A673 (cell line): ENCODE data around the gene CNPPD1. TPM values are rescaled to one million over a fixed set of nuclear protein-coding genes. Genes with fewer than 3 reads are reported as not detected.

Experiments
- BruUV-seq: library from RNA; stranded (reverse); fragments of 400-500 nt; replicated peaks from 2 replicates; lab custom pipeline; 2021; lab: Mats Ljungman, UMichigan
- CTCF ChIA-PET: fragments of 300-600 bp; sonication (Branson Sonifier 250); formaldehyde crosslinking; loops from one replicate; lab custom pipeline; 2022; ENCODE audit warnings: antibody characterized with exemption; lab: Charles Lee
- POLR2A ChIA-PET: fragments of 300-600 bp; sonication (Branson Sonifier 250); formaldehyde crosslinking; loops from one replicate; lab custom pipeline; 2022; ENCODE audit warnings: antibody characterized with exemption; ENCODE audit not compliant: low non-redundant PET; lab: Charles Lee
- DNase-seq: peaks from one replicate; pipeline ENCODE4 v3.0.0-alpha.2; 2015; ENCODE audit warnings: low spot score
- H3K27ac ChIP-seq: fragments of 200-600 bp; sonication (generic); 2 replicates; pipeline ENCODE4 v1.5.1; 2016; ENCODE audit warnings: mixed run types, low read depth, mild to moderate bottlenecking, mixed read lengths, antibody characterized with exemption, low read length; ENCODE audit not compliant: poor library complexity, severe bottlenecking
- H3K27me3 ChIP-seq: fragments of 200-600 bp; sonication (generic); replicated peaks from 2 replicates; pipeline ENCODE4 v1.6.1; 2017; ENCODE audit warnings: mixed run types, low read depth, mild to moderate bottlenecking, mixed read lengths, antibody characterized with exemption, low read length; ENCODE audit not compliant: insufficient read depth, poor library complexity
- H3K36me3 ChIP-seq: fragments of 200-600 bp; sonication (generic); 2 replicates; pipeline ENCODE4 v1.6.1; 2016; ENCODE audit warnings: mixed run types, mild to moderate bottlenecking, mixed read lengths, antibody characterized with exemption, low read length; ENCODE audit not compliant: insufficient read depth, poor library complexity, severe bottlenecking
- H3K4me1 ChIP-seq: fragments of 200-600 bp; sonication (generic); 2 replicates; pipeline ENCODE4 v1.6.1; 2017; ENCODE audit warnings: mixed run types, mild to moderate bottlenecking, mixed read lengths, antibody characterized with exemption, low read length; ENCODE audit not compliant: insufficient read depth, poor library complexity, severe bottlenecking
- H3K4me3 ChIP-seq: fragments of 200-600 bp; sonication (generic); 2 replicates; pipeline ENCODE4 v1.5.1; 2016; ENCODE audit warnings: low read depth, mixed run types, mild to moderate bottlenecking, mixed read lengths, low read length; ENCODE audit not compliant: poor library complexity, severe bottlenecking
- H3K9me3 ChIP-seq: fragments of 200-600 bp; sonication (generic); 2 replicates; pipeline ENCODE4 v1.6.1; 2016; ENCODE audit warnings: mixed run types, low read depth, mild to moderate bottlenecking, mixed read lengths, antibody characterized with exemption, low read length; ENCODE audit not compliant: poor library complexity, severe bottlenecking
- EZH2 ChIP-seq: fragments of 200-600 bp; sonication (generic); IDR thresholded peaks from 2 replicates; pipeline ENCODE4 v1.6.1; 2017; ENCODE audit warnings: borderline replicate concordance, low read depth, mild to moderate bottlenecking, mixed read lengths, antibody characterized with exemption, low read length; ENCODE audit not compliant: poor library complexity, severe bottlenecking
- intact Hi-C: fragments of 100-400 bp; cut with micrococcal nuclease; formaldehyde crosslinking; loops from one replicate; pipeline ENCODE4 v1.10.0; 2022; ENCODE audit not compliant: unreplicated experiment
- total RNA-seq: library from RNA; stranded (reverse); gene quantifications from 2 replicates; pipeline ENCODE4 v1.2.3, GENCODE V29; 2021
- TF ChIP-seq, protein P1 (sequence below): fragments of 300-800, 200-600 bp; sonication (generic); conservative IDR thresholded peaks from 2 replicates; pipeline ENCODE4 v1.5.1; 2017; ENCODE audit warnings: low read depth, mild to moderate bottlenecking, antibody characterized with exemption, low read length, moderate library complexity, mixed read lengths

The CNPPD1 gene
- total RNA-seq, 1 experiment from 2014 or later: 38.0 TPM

DNA sequence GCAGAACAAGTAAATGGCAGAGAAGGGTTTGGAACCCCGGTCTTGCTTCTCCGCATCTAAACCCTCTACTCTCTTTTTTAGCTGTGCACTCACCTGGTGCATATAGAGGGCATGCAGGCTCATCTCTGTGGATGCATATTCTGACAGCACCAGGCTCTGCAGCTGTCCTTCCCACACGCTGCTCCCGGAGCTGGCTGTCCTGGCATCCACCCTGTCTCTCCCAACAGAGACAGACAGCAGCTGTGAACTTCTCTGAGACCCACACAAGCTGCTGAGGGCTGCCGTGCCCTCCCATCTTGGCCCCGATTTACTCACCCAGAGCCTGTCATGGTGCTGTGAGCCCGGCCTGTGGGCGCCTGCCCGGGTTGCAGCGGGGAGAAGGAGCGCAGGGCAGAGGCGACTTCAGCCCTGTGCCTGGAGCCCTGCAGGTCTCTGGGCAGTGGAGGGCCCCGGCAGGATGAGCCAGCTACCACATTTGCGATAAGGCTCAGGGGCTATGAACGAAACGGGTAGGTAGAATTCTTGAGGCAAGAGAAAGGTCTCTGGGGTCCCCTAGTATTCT lies 45.3 kb upstream of the CNPPD1 start:
- no peak overlapping the region for H3K4me3 ChIP-seq
- peaks cover 55% of the 10 kb centered on the region for H3K36me3 ChIP-seq
- TF ChIP-seq, protein P1, sequence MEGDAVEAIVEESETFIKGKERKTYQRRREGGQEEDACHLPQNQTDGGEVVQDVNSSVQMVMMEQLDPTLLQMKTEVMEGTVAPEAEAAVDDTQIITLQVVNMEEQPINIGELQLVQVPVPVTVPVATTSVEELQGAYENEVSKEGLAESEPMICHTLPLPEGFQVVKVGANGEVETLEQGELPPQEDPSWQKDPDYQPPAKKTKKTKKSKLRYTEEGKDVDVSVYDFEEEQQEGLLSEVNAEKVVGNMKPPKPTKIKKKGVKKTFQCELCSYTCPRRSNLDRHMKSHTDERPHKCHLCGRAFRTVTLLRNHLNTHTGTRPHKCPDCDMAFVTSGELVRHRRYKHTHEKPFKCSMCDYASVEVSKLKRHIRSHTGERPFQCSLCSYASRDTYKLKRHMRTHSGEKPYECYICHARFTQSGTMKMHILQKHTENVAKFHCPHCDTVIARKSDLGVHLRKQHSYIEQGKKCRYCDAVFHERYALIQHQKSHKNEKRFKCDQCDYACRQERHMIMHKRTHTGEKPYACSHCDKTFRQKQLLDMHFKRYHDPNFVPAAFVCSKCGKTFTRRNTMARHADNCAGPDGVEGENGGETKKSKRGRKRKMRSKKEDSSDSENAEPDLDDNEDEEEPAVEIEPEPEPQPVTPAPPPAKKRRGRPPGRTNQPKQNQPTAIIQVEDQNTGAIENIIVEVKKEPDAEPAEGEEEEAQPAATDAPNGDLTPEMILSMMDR: no peak
- TF ChIP-seq EZH2: no peak
- no peaks in the 10 kb centered on the region for H3K9me3 ChIP-seq
- H3K4me1 ChIP-seq: peaks cover 13% of the 10 kb centered on the region
- ChIA-PET POLR2A (no interaction called here), CTCF (no interaction called here)
- DNase-seq: no peak
- BruUV-seq: no TSS peak
- intact Hi-C loops: no loop called here
- H3K27ac ChIP-seq: peak overlapping the region; percentile 42
- H3K27me3 ChIP-seq: no peaks in the 10 kb centered on the region

DNA sequence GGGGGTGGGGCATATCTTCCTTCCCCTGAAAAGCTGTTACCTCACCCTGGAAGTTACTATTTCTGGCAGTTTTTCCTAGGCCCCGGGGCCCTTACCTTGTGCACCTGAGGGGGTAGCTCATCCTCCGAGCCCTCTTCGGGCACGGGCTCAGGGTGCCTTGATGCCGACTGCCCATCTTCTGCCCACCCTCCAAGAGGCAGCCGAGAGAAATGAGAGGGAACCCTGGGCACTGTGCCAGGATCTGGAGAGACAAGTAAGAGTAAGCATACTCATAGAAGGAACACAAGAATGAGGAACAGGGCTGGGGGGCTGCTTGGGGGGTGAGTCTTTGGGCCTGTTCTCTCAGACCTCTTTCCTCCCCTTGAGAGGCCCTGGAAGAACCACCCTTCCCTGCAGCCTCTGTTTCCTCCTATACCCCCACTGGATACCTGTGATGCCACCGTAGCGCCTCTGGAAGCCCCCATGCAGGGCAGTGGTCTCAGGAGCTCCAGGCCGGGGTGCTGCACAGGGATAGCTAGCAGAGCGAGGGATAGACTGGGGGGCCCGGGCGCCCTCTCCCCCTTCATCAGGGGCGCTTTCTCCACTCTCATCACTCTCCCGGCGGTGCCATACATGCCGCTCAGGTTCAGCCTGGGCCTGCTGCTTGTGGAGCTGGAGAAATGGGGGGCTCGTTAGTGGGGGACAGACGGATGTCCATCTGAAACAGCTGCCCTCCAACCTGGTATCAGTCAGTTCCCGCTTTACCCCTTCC lies 44.1 kb upstream of the CNPPD1 start:
- Histone ChIP-seq H3K27ac (peak overlapping the region; percentile 30), H3K9me3 (no peaks in the 10 kb centered on the region), H3K27me3 (no peaks in the 10 kb centered on the region), H3K36me3 (peaks cover 64% of the 10 kb centered on the region), H3K4me3 (no peak overlapping the region), H3K4me1 (peaks cover 23% of the 10 kb centered on the region)
- TF ChIP-seq EZH2: no peak
- TF ChIP-seq, protein P1: no peak
- intact Hi-C loops: no loop called here
- CTCF ChIA-PET: no interaction called here
- no peak for DNase-seq
- POLR2A ChIA-PET: no interaction called here
- BruUV-seq: no TSS peak

DNA sequence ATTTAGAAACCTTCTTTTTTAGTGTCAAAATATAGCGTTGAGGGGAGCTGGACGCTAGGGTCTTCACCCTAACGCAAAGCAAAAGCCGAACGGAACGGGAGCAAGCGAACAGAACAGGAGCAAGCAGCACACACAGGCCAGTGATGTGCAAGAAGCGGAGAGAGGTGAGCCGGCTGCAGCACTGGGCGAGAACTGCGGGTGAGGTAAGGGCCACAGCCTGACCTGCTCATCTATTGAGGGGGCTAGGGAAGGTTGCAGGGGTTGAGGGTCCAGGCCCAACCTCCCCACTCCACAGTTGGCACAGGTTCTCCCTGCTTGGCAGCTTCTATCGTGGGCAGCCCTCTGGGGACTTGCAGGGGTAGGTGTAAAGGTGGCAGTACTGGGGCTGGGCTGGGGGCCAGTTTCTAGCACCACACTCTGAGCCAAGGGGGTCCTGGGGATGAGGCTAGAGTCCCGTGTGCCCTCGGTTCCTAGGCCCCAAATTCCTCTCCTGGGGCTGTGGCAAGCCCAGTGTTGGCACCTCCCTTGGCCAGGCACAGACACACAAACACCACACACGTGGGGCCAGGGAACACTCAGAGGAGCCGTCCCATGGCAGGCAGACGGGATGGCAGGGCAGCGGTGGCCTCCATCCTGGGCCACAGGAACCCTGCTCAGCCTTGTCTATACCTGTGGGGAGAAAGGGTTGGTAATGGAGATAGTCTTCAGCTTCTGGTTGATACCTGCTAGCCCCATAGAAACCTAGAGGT lies 43.2 kb upstream of the CNPPD1 start:
- TF ChIP-seq, protein P1: no peak
- no peak for TF ChIP-seq EZH2
- Histone ChIP-seq H3K36me3 (peaks cover 66% of the 10 kb centered on the region), H3K27ac (no peak overlapping the region), H3K4me3 (no peak overlapping the region), H3K27me3 (no peaks in the 10 kb centered on the region), H3K4me1 (peaks cover 23% of the 10 kb centered on the region), H3K9me3 (no peaks in the 10 kb centered on the region)
- no TSS peak for BruUV-seq
- ChIA-PET POLR2A (no interaction called here), CTCF (no interaction called here)
- intact Hi-C loops: loop anchor here (5.0 kb wide), 1 partner anchor 43 kb away; the partner anchor contains the start of genes CNPPD1 and RETREG2
- DNase-seq: no peak
